Fibroblast of lung (primary cell): ENCODE results near the gene MSX1. TPM values are rescaled to one million over a fixed set of nuclear protein-coding genes. Genes with fewer than 3 reads are reported as not detected.

Experiments
- DNase-seq, 2 donors: peaks; one replicate each; pipeline versions ENCODE4 v3.0.0 to v3.0.0-alpha.2; 2010; ENCODE audit warnings: low read depth in 2 of 2
- H2AFZ ChIP-seq: 2 replicates; pipeline ENCODE4 v1.5.1; 2012; ENCODE audit warnings: low read length, control low read depth, inconsistent platforms
- H3K27ac ChIP-seq: 2 replicates; pipeline ENCODE4 v1.5.1; 2011; ENCODE audit warnings: low read length, control low read depth; ENCODE audit not compliant: insufficient read depth
- H3K27me3 ChIP-seq: 2 replicates; pipeline ENCODE4 v1.5.1; 2011; ENCODE audit warnings: mild to moderate bottlenecking, low read length; ENCODE audit not compliant: control insufficient read depth, insufficient read depth
- H3K36me3 ChIP-seq: 2 replicates; pipeline ENCODE4 v1.5.1; 2011; ENCODE audit warnings: low read length; ENCODE audit not compliant: control insufficient read depth, insufficient read depth
- H3K4me1 ChIP-seq: 2 replicates; pipeline ENCODE4 v1.5.1; 2011; ENCODE audit warnings: low read length; ENCODE audit not compliant: control insufficient read depth, insufficient read depth; ENCODE audit errors: extremely low read depth
- H3K4me2 ChIP-seq: 2 replicates; pipeline ENCODE4 v1.5.1; 2011; ENCODE audit warnings: low read length, control low read depth; ENCODE audit not compliant: insufficient read depth; ENCODE audit errors: extremely low read depth
- H3K4me3 ChIP-seq, 4 experiments: fragments of 200-600 bp in 1 of 4; sonication (generic) in 1 of 4; replicated peaks in 1 of 4; 2 replicates each; pipeline ENCODE4 v1.5.1; 2011 to 2016; ENCODE audit warnings: low read length in 4 of 4, low read depth in 3 of 4, mild to moderate bottlenecking in 3 of 4, control low read depth in 2 of 4, inconsistent platforms in 1 of 4, mixed read lengths in 1 of 4; ENCODE audit not compliant: insufficient read depth in 1 of 4; ENCODE audit errors: control extremely low read depth in 1 of 4
- H3K79me2 ChIP-seq: 2 replicates; pipeline ENCODE4 v1.5.1; 2012; ENCODE audit warnings: mild to moderate bottlenecking, low read length, inconsistent platforms; ENCODE audit not compliant: control insufficient read depth, insufficient read depth
- H3K9ac ChIP-seq: 2 replicates; pipeline ENCODE4 v1.5.1; 2011; ENCODE audit warnings: mild to moderate bottlenecking, low read length, control low read depth; ENCODE audit not compliant: insufficient read depth
- H3K9me3 ChIP-seq: 2 replicates; pipeline ENCODE4 v1.5.1; 2012; ENCODE audit warnings: low read depth, low read length; ENCODE audit not compliant: control insufficient read depth, insufficient read depth
- H4K20me1 ChIP-seq: 2 replicates; pipeline ENCODE4 v1.5.1; 2011; ENCODE audit warnings: low read length; ENCODE audit not compliant: control insufficient read depth, insufficient read depth; ENCODE audit errors: extremely low read depth
- CTCF ChIP-seq, 2 donors: IDR thresholded peaks in 1 of 2; conservative IDR thresholded peaks in 1 of 2; 1 replicate in 1 of 2; 2 replicates in 1 of 2; pipeline ENCODE4 v1.5.1; 2011 to 2012; ENCODE audit warnings: low read length in 2 of 2, control low read depth in 1 of 2, inconsistent platforms in 1 of 2, low read depth in 1 of 2, mild to moderate bottlenecking in 1 of 2
- EZH2 ChIP-seq: IDR thresholded peaks from 2 replicates; pipeline ENCODE4 v1.5.1; 2012; ENCODE audit warnings: low read length, control low read depth, mild to moderate bottlenecking; ENCODE audit errors: missing control alignments
- polyA plus RNA-seq, 2 donors: library from polyadenylated mRNA; depleted of rRNA in 1 of 2; stranded (reverse) in 1 of 2; unstranded in 1 of 2; fragments of >200 nt; gene quantifications; 2 replicates each; pipeline ENCODE4 v1.2.1, GENCODE V29; 2011 to 2012; ENCODE audit warnings: missing spikeins in 1 of 2
- total RNA-seq: library from RNA; depleted of rRNA; stranded (reverse); fragments of >200 nt; gene quantifications from 2 replicates; pipeline ENCODE4 v1.2.1, GENCODE V29; 2014

MSX1 gene
- total and polyA plus RNA-seq, 2 donors (not counting 1 experiment from before 2014, with no cell fraction given), result 1.3 to 2.1 TPM

DNA sequence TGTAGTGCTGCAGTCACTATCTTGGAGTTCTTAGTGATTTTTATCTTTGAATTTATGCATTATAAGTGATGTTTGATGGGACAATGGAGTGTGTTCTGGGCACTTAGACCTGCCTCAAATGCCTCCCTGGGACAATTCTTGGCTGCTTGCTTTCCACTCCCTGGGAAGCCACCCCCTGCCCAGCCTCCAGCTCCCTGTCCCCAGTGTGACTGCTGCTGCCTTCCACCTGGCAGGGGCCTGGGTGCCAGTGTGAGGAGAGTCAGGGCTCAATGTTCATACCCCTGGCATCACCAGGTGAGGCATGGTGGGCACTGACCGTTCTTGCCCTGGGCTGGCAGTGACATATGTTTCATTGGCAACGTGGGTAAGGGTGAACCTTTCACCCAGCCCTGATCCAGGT lies 14.8 kb downstream of the MSX1 start:
- H3K4me1 ChIP-seq, result no peaks in the 10 kb centered on the region
- no peaks in the 10 kb centered on the region for H4K20me1 ChIP-seq
- H3K27ac ChIP-seq, result no peak overlapping the region
- no peak overlapping the region for H3K4me3 ChIP-seq
- H3K9ac ChIP-seq, result no peak overlapping the region
- no peak overlapping the region for H2AFZ ChIP-seq
- TF ChIP-seq CTCF (conservative IDR thresholded peaks at IDR 0.05 in 1 of 2, IDR thresholded peaks at IDR 0.05 in 1 of 2; ENCODE audit: low read depth in 1 of 2, low read length in 2 of 2) (no peak), EZH2 (no peak)
- DNase-seq, result no peak
- no peaks in the 10 kb centered on the region for H3K36me3 ChIP-seq
- H3K4me2 ChIP-seq, result no peak overlapping the region
- H3K27me3 ChIP-seq, result peaks cover 55% of the 10 kb centered on the region
- H3K9me3 ChIP-seq, result no peaks in the 10 kb centered on the region
- H3K79me2 ChIP-seq, result no peaks in the 10 kb centered on the region

DNA sequence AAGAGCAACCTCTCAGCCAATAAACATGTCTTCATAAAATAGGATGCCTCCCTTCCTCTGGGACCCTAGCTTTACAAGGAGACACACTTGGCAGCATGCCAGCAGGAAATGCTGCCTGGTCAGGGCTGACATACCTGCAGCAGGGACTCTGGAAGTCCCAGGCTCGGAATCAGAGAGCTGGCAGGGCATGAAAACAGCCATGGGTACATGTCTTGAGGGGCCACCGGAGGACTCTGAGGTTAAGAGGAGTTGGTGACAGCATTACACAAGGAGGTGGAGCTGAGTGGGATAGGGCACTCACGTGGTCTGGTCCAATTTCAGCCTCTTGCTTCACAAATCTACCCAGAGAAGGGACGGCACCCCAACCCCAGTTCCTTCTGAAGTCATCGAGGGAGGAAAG lies 15.7 kb downstream of the MSX1 start:
- no peaks in the 10 kb centered on the region for H3K36me3 ChIP-seq

GRCh38 chr4:4875611-4876010 lies 16.1 kb downstream of the MSX1 start:
- no peak overlapping the region for H3K4me2 ChIP-seq
- no peak overlapping the region for H3K4me3 ChIP-seq
- no peaks in the 10 kb centered on the region for H4K20me1 ChIP-seq
- H3K36me3 ChIP-seq, result no peaks in the 10 kb centered on the region
- no peak overlapping the region for H3K9ac ChIP-seq
- H2AFZ ChIP-seq, result no peak overlapping the region
- no peaks in the 10 kb centered on the region for H3K9me3 ChIP-seq
- H3K27me3 ChIP-seq, result peaks cover 42% of the 10 kb centered on the region
- TF ChIP-seq EZH2, result no peak
- TF ChIP-seq CTCF (conservative IDR thresholded peaks at IDR 0.05 in 1 of 2, IDR thresholded peaks at IDR 0.05 in 1 of 2; ENCODE audit: low read depth in 1 of 2, low read length in 2 of 2), result no peak
- DNase-seq, result no peak
- no peak overlapping the region for H3K27ac ChIP-seq
- H3K4me1 ChIP-seq, result no peaks in the 10 kb centered on the region
- H3K79me2 ChIP-seq, result no peaks in the 10 kb centered on the region

More for the DNA sequence above, 15.7 kb downstream of the MSX1 start:
- Histone ChIP-seq H3K4me1 (no peaks in the 10 kb centered on the region), H3K4me3 (no peak overlapping the region), H3K27me3 (peaks cover 46% of the 10 kb centered on the region), H3K79me2 (no peaks in the 10 kb centered on the region), H3K9ac (no peak overlapping the region), H3K4me2 (no peak overlapping the region), H3K27ac (no peak overlapping the region), H3K9me3 (no peaks in the 10 kb centered on the region), H2AFZ (no peak overlapping the region), H4K20me1 (no peaks in the 10 kb centered on the region)
- TF ChIP-seq EZH2 (no peak), CTCF (conservative IDR thresholded peaks at IDR 0.05 in 1 of 2, IDR thresholded peaks at IDR 0.05 in 1 of 2; ENCODE audit: low read depth in 1 of 2, low read length in 2 of 2) (no peak)
- DNase-seq, result no peak
